HG02970 (cell line): ENCODE data around the gene ZBTB16.

Experiments used
- ATAC-seq: cut with Tn5 transposase; IDR thresholded peaks from one replicate; pipeline ENCODE4 v1.9.1; 2021; ENCODE audit warnings: mild to moderate bottlenecking, moderate library complexity, moderate number of reproducible peaks; ENCODE audit not compliant: unreplicated experiment, low FRiP score

The ZBTB16 gene

DNA sequence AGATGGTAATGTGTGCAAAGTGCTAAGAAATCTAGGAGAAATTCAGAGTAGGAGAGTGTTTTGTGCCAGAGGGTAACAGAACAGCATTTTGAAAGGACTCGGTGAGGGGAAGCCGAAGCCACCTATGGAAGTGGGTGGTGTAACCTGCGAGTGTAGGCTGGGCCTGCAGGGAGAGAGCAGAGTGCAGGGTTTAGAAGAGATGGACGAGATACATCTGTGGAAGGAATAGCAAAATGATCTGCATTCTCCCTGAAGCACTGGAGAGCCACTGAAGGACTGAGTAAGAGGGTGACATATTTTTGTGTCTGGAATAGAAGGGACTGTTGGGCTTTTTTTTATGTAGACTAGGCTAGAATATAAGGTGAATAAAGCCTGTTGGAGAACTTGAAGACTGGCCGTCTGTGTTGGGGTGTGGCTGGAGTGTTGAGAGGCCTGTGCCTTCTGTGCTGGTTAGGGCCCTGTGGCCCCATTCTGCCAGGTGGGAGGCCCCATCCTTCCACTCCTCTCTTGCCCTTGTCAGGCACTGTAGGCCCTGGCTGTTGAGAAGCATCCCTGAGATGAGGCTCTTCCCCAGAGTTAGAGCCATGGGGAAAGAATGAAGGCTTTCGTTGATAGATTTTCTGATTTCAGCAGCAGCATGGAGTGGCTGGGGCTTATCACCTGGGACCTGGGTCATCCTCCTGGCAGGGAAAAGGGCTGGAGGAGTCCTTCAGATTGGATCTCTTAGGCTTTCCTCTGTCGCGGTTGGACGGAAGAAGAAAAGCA, 102.2 kb downstream of the ZBTB16 start:
- ATAC-seq = no peak

DNA sequence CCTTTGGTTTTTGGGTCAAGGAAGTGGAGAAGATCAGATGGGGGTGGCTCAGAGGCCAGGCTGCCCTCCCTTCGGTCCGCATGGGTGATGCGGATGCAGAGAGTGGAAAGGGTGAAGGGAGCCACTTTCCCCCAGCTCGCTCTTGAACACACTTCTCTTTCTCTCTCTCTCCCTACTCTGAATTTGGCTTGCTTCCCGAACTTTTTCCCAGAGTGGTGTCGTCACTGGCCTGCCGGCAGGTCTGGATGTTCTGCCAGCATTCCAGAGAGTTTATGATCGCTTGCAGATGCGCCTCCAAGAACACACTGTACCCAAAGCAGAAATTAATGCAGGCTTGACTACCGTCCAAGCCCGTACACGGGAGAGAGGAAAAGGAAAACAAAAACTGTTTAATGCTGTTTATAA, 103.2 kb downstream of the ZBTB16 start:
- ATAC-seq = no peak

DNA sequence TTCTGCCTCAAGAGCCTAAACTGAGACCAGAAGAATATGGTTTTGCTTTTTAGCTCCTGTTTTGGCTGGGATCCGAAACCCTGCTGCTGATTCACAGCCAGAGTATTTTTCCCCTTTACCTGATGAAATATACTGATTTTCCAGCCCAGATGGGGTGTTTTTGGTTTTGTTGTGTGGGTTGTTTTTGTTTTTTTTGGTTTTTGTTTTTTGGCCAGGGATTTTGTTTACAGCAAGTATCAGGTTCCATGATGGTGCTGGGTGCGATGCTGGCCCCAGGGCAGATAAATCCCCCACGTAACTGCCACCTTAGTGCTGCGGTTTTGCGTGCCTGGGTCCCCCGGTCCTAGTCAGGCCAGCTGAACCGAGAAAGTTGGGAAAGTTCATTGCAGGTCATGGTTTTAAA, 103.7 kb downstream of the ZBTB16 start:
- no peak for ATAC-seq

DNA sequence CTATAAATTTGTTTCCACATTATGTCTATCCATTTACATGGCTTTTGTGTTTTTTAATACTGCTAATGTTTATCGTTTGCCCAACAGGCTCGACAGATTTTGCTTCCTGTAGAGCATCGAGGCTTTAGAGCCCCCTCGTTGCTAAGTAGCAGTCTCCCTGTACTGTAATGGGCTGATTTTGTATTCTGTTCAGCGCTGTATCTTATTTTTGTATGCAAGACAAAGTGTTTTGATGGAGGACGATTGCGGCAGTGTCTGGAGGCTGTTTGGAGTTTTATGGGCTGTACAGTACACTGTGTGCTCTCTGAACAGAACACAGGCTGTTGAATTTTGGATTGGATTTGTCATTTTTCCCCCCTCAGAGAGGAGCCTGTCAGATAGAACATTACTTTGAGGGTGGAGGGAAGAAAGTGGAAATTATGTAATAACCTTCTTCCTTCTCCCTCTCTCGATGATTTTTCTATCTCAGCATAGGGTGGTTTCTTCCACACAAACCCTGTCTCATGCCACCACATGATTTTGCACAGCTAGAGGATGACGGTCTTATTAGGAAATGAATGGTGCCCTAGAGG, 104.4 kb downstream of the ZBTB16 start:
- ATAC-seq = no peak

DNA sequence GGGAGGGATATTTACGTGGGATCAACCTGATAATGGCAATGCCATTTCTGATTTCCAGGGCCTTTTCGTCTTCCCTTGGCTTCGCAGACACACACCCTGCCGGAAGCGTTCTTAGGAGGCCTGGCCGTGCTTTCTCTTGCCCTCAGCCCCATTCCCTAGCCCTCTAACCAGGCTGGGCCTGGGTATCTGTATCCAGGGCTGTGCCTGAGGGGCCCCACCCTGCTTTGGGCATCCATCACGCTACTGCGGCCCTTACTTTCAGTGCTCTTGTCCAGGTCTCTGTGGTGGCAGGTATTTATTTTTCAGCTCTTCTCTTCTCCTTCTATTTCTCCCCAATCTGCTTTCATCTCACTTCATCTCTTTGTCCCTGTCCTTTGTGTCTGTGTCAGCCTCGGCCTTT, 105.0 kb downstream of the ZBTB16 start:
- no peak for ATAC-seq

DNA sequence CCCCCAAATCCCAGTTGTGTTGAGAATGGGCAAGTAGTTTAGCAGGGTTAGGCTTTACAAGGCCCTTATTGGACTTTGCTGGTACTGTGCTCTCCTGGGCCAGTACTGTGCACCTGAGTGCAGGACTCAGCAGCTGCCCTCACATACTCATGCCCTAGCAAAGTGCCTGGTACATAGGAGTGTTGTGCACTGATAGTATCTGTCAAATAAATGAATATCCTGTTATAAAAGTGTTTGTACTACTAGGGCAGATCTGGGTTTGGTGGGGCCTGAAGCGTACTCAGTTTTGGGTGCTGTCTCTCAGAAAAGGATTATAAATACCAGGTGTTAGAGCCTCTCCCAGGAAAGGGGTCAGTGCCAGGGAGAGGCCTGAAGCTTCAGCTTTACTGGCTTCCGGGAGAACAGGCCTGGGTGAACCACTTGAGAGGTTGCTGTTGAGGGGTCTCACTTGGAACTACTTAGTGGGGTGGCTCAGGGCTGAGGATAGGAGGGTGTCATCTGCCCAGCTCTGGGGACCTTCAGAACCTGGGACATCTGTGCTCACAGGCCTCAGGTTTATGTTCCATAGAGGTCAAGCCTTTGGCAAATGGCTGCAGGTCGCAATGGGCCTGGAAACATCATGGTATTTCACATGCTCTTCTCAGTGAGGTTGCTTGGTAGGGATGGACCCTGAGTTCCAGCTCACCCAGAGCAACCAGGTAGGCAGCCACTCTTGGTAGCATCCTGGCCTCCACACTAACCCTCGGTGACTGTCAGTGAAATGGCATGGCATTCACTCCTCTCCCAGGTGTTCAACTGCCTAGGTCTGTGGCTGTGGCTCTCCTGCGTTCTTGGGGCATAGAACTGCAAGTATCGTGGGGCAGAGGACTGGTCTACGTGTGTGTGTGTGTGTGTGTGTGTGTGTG, 106.1 kb downstream of the ZBTB16 start:
- ATAC-seq = no peak

DNA sequence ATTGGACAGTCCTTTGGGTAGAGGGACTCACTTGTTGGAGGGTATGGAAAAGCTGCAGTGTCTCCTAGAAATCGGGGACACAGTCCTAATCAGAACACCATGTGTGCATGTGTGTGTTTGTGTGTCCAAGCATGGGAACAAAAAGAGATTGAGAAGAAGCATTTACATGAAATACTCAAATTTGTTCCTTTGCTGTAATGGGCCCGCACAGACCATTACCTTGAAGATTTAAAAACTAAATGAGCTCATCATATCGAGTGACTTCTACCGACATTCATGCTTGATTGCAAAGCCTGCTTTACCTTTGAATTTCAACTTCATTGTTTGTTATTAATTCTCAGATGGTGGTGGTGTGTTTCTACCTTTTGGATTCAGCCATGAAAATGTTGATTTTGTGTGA, 106.9 kb downstream of the ZBTB16 start:
- no peak for ATAC-seq

DNA sequence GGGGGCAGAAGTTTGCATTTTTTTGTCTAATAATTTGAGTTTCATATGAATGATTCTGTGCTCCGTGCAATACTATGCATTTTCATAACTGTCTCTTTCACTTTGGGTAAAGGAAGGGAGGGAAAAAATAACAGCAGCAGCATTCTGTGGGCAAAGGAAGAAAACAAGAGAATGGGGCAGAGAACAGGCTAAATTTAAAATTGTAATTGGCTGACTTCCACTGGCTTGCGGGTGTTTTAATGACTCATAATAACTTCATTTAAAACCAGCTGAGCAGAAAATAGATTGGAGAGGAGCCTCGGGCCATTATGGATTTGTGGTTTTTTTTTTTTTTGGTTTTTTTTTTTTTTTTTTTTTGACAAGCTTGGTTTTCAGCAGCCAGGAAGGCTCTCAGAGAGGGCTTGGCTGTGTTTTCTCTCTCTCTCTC, 107.4 kb downstream of the ZBTB16 start:
- ATAC-seq = no peak

DNA sequence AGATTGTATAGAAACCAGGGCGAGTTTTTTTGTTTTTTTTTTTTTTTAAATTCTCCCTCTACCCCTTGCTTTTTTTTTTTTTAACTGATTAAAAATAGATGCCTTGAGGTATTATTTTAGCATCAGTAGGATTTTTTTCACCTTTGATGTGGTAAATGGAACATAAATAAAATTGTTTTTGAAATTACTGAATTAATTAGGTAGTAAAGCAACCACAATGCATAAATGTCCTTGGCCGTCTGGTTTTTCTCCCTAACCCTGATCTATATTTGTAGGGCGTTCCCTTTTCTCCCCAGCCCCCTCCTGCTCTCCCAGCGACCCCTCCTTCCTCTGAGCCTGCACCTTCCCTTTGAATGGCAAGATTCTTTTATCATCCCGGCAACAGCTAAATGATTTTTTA, 107.8 kb downstream of the ZBTB16 start:
- ATAC-seq = no peak

DNA sequence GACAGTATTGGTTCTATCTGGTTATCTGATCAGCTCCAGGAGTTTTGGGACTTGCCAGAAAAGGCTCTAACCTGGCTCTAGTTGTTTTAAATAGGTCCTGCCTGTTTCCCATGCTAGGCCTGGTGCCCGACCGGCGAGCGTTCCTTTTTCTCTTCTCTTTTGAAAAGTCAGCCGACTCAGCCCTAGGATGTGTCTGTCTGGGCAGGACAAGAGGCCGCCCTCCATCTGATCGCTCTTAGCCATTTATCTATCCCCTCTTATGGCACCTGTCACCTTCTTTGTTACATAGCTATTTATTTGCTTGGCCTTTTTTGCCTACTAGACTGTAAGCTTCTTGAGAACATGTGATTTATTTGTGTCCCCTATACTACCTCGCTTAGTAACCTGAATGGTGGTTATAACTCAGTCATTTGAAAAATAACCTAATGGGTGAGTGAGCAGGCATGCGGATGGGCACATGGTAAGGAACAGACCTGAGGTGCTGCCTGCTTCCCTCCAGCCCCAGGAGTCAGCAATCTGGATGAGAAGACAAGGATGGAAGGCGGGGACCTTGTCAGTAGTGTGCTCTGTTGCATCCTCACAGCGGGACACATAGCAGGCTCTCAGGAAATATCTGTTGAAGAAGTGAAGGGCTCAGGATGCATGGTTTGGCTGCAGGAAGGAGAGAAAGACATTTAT, 108.4 kb downstream of the ZBTB16 start:
- no peak for ATAC-seq

DNA sequence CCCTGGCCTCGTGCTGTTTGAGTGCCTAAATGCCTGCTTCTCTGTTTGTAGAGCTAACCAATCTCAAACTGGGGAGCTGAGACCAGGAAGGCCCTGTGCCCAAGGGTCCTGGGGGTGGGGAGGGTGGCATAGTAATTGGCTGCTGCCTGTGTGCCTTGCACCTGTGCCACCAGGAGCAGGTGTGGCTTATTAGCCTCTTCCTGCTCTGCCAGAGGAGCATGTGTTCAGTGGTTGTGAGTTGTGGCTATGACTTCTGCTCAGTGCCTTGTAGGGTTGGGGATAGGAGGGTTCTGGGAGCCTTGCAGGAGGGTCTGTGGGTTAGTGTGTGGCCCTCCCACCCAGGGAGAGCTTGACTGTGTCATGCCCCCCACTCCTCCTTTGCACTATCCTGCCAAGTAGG, 109.2 kb downstream of the ZBTB16 start:
- ATAC-seq = no peak

DNA sequence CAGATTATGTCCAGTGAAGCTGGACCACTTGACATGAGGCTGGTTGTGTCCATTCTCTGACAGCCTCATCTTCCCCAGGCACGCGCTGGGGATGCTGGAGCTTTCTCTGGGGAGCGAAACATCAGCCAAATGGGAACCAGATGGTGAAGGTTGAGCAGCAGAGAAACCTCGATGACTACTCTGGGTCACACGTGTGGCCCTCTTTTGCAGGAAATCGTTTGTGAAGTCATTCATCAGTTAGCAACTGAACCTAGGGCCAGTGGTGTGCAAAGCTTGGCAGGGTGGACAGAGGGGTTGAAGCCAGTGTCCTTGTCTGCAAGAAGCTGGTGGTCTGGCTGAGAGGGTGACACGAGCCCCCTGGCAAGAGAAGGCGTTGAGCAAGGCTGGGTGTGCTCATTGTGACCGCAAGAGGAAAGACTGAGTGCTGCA, 109.8 kb downstream of the ZBTB16 start:
- ATAC-seq = no peak

DNA sequence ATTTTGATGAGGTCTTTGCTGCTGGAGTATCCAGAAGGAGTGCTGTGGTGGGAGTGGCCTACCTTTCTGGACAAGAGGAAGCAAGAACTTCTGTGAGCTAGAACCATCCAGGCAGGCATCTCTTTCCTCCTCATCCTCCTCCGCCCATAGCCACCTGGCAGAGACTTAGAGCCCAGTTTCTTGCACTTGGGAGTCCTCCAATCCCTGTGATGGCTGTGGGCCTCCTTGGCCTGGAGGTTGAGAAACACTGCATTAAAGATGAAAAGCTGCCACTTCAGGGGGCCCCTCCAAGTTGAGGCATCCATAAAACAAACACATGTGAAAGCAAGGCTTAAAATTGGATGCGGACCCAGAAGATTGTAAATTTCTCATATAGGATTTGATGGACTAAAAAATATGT, 110.3 kb downstream of the ZBTB16 start:
- ATAC-seq = no peak

DNA sequence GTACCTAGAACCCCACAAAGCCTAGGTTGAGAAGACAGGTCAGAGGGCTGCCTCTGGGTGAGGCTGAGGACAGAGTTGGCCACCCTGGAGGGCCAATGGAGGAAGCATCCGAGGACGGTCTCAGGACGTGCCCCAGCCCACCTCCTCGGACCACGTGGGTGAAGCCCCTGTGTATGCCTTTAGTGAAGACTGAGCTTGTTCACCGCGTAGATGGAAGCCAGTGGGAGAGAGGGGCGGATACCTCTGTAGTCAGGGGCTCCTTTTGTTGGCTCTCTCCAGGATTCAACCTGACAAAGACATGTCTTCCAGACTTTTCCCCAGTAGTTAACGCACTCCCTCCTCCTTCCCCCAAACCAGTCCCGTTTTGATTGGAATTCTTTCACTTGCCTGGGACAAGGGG, 110.7 kb downstream of the ZBTB16 start:
- ATAC-seq = no peak

DNA sequence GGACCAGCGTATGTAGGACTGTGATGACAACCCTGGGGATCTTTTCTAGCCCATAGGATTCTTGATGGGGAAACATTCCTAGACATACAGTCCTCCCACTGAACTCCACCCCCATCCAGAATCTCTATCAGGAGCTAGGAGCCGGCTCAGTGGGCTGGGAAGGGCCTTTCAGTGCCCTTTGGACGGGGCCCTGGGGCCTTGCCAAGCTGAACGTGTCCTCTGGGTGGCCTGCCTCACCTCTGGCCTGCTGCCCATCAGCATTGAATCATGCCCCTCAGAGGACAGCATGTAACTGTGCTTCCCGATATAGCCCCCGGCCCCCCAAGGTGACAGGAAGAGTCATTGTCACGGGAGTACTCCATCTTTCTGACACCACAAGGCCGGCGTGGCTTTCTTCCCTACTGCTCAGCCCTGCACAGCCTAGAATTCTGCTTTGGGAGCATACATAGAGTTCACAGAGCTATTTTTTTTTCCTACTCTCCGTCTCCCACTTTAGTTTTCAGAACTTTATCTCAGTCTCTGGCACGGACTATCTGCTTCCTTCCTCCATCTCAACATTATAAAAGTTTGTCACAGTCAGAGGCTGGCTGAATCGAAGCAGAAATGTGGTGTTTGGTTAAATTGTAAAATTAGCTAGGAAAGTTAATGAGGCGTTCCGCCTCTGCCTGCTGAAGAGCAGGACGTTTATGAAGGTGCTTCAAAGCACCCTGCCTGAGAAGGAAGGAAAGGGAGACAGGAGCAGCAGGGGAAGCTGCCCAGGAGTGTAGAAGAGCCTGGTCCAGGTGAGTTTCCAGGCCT, 111.9 kb downstream of the ZBTB16 start:
- no peak for ATAC-seq

DNA sequence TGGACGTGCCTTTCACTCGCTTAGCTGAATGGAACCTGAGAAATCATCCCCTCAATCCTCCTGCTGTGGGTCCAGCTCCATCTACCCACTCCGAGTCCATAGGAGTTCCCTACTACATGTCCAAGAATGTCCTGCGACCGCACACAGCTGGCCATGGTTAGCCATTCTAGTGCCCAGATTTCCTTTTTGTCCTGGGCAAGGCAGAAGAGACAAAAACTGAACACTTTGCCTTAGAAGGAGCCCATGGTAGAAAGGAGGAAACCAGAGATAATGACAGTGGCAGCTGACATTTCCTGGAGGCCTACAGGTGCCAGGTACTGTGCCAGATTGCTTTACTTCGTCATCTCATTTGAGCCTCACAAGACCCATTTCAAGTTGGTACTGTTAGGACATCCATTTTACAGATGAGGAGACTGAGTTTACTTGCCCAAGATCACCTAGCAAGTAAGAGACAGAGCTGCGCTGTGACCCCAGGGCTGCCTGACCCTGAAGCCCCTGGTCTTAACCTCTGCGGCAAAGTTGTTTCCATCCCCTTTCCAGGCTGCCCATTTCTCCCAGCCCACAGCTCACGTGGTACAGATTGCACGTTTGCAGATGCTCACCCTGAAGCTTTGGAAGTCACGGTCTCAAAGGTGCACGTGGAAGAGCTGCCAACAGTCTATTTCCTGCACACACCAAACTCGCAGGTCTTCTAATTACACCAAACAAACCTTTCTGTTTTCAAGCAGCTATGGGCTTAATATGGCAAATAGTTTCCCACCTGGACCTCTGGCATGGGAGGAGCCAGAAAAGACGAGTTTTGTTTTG, 112.7 kb downstream of the ZBTB16 start:
- no peak for ATAC-seq

DNA sequence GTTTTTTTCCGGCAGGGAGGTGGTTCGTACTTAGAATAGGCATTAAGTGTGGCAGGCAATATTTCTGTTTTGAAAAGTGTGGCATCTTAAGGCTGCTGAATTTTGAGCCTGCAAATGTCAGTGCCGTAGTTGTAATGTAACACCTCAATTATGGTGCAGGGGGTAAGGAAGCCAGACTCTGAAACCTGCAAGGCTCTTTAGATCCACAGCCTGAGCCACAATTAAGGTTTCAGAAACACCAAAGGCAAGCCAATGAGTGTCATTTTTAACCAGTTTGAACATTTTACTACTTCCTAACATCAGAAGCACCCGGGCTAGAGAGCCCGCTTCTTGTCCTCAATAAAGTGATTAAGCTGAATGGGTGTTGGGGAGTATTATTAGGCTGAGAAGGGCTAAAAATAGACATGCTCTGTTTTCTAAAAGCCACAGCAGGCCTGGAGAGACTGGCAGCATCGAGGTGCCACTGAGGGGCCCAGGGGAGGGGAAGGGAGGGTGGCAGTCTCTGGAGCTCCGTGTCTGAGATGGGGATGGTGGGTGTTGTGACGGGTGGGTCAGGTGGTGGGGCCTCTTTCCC, 113.4 kb downstream of the ZBTB16 start:
- no peak for ATAC-seq

DNA sequence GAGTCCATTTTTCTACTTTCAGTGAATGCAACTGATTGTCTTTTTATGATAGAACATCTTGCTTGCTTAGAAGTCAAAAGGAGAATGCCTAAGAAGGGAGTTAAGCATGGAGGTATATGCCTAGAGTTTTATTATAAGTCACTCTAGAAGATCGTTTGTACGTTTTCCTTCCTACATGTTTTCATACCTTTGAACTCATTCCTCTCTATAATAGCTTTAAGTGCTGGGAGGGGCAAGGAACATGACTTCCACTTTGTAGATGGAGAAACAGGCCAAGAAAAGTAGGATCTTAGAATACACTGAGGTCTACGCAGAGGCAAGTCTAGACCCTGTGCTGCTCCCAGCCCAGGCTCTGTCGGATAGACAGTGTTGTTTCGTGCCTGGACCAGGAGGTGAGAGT, 114.3 kb downstream of the ZBTB16 start:
- ATAC-seq = no peak
